ENCODE measurements around the gene CEACAM3.
"Not testable (repeated sequence)": the region's sequence is repeated elsewhere in the genome, so short reads cannot be mapped to it uniquely, and the experiment has no call there.

CEACAM3 gene

GRCh38 chr19:41796362-41796761 lies at the start of gene CEACAM3:
Gene CEACAM3 (plus strand): TSS chr19:41796587. CDS start chr19:41796678, 91 bp downstream.
- H3K27me3 ChIP-seq (replicated peaks; ENCODE audit: control insufficient read depth, insufficient read depth, low read length), result no peaks in the 10 kb centered on the region; the same call in 1 of the 2 replicates
- no peak for TF ChIP-seq CTCF (IDR thresholded peaks at IDR 0.05; ENCODE audit: insufficient read depth, low read length, poor library complexity, severe bottlenecking)
- no peaks in the 10 kb centered on the region for H3K36me3 ChIP-seq (ENCODE audit: control insufficient read depth, insufficient read depth, low read length)
- H3K4me3 ChIP-seq (replicated peaks; ENCODE audit: low read depth, low read length), result no peak within 1 kb of the TSS
- DNase-seq (ENCODE audit: extremely low read depth, insufficient read length), result no peak

- TF ChIP-seq CTCF (IDR thresholded peaks at IDR 0.05; ENCODE audit: insufficient read depth, low read length, poor library complexity, severe bottlenecking), result peak; percentile 61
- no peak for DNase-seq (ENCODE audit: extremely low read depth, insufficient read length)
- H3K36me3 ChIP-seq (ENCODE audit: control insufficient read depth, insufficient read depth, low read length), result no peaks in the 10 kb centered on the region
- no peak overlapping the region for H3K4me3 ChIP-seq (replicated peaks; ENCODE audit: low read depth, low read length)
- no peaks in the 10 kb centered on the region; the same call in 1 of the 2 replicates for H3K27me3 ChIP-seq (replicated peaks; ENCODE audit: control insufficient read depth, insufficient read depth, low read length)
These were observed 49.7 kb upstream of the CEACAM3 start for GRCh38 chr19:41746593-41747227.

GRCh38 chr19:41748012-41748411 lies 48.4 kb upstream of the CEACAM3 start:
- no peaks in the 10 kb centered on the region; the same call in none of the 2 replicates for H3K27me3 ChIP-seq (replicated peaks; ENCODE audit: control insufficient read depth, insufficient read depth, low read length)
- no peak for DNase-seq (ENCODE audit: extremely low read depth, insufficient read length)

GRCh38 chr19:41750248-41751134 lies 45.9 kb upstream of the CEACAM3 start:
- H3K27me3 ChIP-seq (replicated peaks; ENCODE audit: control insufficient read depth, insufficient read depth, low read length); DNase-seq (ENCODE audit: extremely low read depth, insufficient read length); H3K36me3 ChIP-seq (ENCODE audit: control insufficient read depth, insufficient read depth, low read length); H3K4me3 ChIP-seq (replicated peaks; ENCODE audit: low read depth, low read length): not testable (repeated sequence)

More at GRCh38 chr19:41748012-41748411, 48.4 kb upstream of the CEACAM3 start:
- Histone ChIP-seq H3K4me3 (replicated peaks; ENCODE audit: low read depth, low read length) (no peak overlapping the region), H3K36me3 (ENCODE audit: control insufficient read depth, insufficient read depth, low read length) (no peaks in the 10 kb centered on the region)
- no peak for TF ChIP-seq CTCF (IDR thresholded peaks at IDR 0.05; ENCODE audit: insufficient read depth, low read length, poor library complexity, severe bottlenecking)

- peak; percentile 92 for TF ChIP-seq CTCF (IDR thresholded peaks at IDR 0.05; ENCODE audit: insufficient read depth, low read length, poor library complexity, severe bottlenecking)
- Histone ChIP-seq H3K27me3 (replicated peaks; ENCODE audit: control insufficient read depth, insufficient read depth, low read length) (peaks cover 3% of the 10 kb centered on the region; the same call in 1 of the 2 replicates), H3K4me3 (replicated peaks; ENCODE audit: low read depth, low read length) (no peak overlapping the region), H3K36me3 (ENCODE audit: control insufficient read depth, insufficient read depth, low read length) (no peaks in the 10 kb centered on the region)
- DNase-seq (ENCODE audit: extremely low read depth, insufficient read length), result peak; percentile 44
These were observed 43.2 kb upstream of the CEACAM3 start for GRCh38 chr19:41753159-41753558.

GRCh38 chr19:41753936-41754529 lies 42.4 kb upstream of the CEACAM3 start:
- Histone ChIP-seq H3K4me3 (replicated peaks; ENCODE audit: low read depth, low read length) (no peak overlapping the region), H3K36me3 (ENCODE audit: control insufficient read depth, insufficient read depth, low read length) (no peaks in the 10 kb centered on the region), H3K27me3 (replicated peaks; ENCODE audit: control insufficient read depth, insufficient read depth, low read length) (peaks cover 3% of the 10 kb centered on the region; the same call in 1 of the 2 replicates)
- no peak for DNase-seq (ENCODE audit: extremely low read depth, insufficient read length)
- TF ChIP-seq CTCF (IDR thresholded peaks at IDR 0.05; ENCODE audit: insufficient read depth, low read length, poor library complexity, severe bottlenecking), result peak; percentile 85

Measured in GM06990 (cell line).